Iris pigment epithelial cell (primary cell): ENCODE data around the gene HNRNPUL2.

Experiments
- DNase-seq: peaks from one replicate; pipeline ENCODE4 v3.0.0-alpha.2; 2011; ENCODE audit warnings: low read depth

Gene HNRNPUL2

GRCh38 chr11:62667460-62667859, 59.8 kb downstream of the HNRNPUL2 start:
- DNase-seq: no peak

GRCh38 chr11:62666259-62666926, 60.9 kb downstream of the HNRNPUL2 start:
- no peak for DNase-seq

- DNase-seq: peak; percentile 87
Observed at GRCh38 chr11:62665599-62666258, 61.5 kb downstream of the HNRNPUL2 start.

GRCh38 chr11:62665075-62665598, 62.1 kb downstream of the HNRNPUL2 start, which contains the start of the genes C11orf98 and CSKMT:
TSS of gene C11orf98 (minus strand) at chr11:62665210. CDS start at chr11:62665169, 41 bp downstream.
TSS of gene CSKMT (plus strand) at chr11:62665312. CDS start at chr11:62665880, 568 bp downstream.
- DNase-seq: peak; percentile 94

DNA sequence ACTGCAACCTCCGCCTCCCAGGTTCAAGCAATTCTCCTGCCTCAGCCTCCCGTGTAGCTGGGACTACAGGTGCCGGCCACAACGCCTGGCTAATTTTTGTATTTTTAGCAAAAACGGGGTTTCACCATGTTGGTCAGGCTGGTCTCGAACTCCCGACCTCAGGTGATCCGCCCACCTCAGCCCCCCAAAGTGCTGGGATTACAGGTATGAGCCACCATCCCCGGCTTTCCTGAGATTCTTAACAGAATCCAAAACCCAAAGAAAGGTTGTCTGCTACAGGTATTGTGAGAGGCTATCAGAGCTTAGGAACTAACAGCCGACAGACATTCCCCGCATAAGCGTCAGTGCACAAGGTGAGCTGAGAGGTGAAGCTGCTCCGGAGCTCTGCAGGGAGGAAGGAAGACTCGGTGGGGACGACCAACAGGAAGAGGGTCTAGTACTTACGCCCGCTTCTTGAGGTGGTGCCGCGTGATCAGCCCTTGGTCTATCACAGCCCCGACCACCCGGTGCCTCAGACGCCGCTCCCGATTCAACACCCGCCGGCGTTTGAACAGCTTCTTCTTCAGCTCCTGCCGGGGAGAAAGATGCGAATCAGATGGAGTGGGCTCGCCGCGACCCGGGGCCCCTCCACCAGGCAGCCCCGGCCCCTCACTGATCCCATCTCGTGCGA, 62.7 kb downstream of the HNRNPUL2 start:
- peak; percentile 58 for DNase-seq
